Esophagus muscularis mucosa (tissue), 4 donors: ENCODE measurements around the gene STK40. TPM values are rescaled to one million over a fixed set of nuclear protein-coding genes. Genes with fewer than 3 reads are reported as not detected.

Source experiments
- DNase-seq: peaks from one replicate; pipeline ENCODE4 v3.0.0-alpha.2; 2017; ENCODE audit errors: extremely low spot score
- H3K27ac ChIP-seq, 4 donors: fragments of 200-600 bp; sonication (generic); replicated peaks in 1 of 4; 1 replicate in 3 of 4; 2 replicates in 1 of 4; pipeline ENCODE4 v1.5.1; 2016 to 2019; ENCODE audit warnings: mild to moderate bottlenecking in 1 of 4
- H3K27me3 ChIP-seq, 4 donors: fragments of 200-600 bp; sonication (generic); one replicate each; pipeline versions ENCODE4 v1.5.1 to v1.6.0; 2016 to 2019
- H3K36me3 ChIP-seq, 4 donors: fragments of 200-600 bp; sonication (generic); one replicate each; pipeline ENCODE4 v1.5.1; 2016 to 2019
- H3K4me1 ChIP-seq, 4 donors: fragments of 200-600 bp; sonication (generic); one replicate each; pipeline ENCODE4 v1.5.1; 2016 to 2019
- H3K4me3 ChIP-seq, 4 donors: fragments of 200-600 bp; sonication (generic); 1 replicate in 2 of 4; 2 replicates in 2 of 4; pipeline ENCODE4 v1.5.1; 2016 to 2019; ENCODE audit warnings: mild to moderate bottlenecking in 4 of 4, moderate library complexity in 1 of 4
- H3K9me3 ChIP-seq, 4 donors: fragments of 200-600 bp; sonication (generic); 1 replicate in 3 of 4; 2 replicates in 1 of 4; pipeline ENCODE4 v1.5.1; 2016 to 2019
- EP300 ChIP-seq: sonication (generic); formaldehyde crosslinking; IDR thresholded peaks from one replicate; pipeline ENCODE4 v1.6.1; 2017; ENCODE audit warnings: antibody characterized with exemption
- POLR2A ChIP-seq: fragments of 450-650 bp; IDR thresholded peaks from one replicate; pipeline ENCODE4 v1.6.1; 2017; ENCODE audit warnings: antibody characterized with exemption, moderate library complexity, mild to moderate bottlenecking, low read depth
- POLR2AphosphoS5 ChIP-seq, 2 donors: sonication (generic); formaldehyde crosslinking; IDR thresholded peaks; one replicate each; pipeline ENCODE4 v1.6.1; 2017; ENCODE audit warnings: antibody characterized with exemption in 2 of 2
- WGBS: methylation state at CpG from one replicate; pipeline ENCODE4 v1.1.5; 2018; 5-methylcytosine and 5-hydroxymethylcytosine counted together
- intact Hi-C: fragments of 100-400 bp; cut with DNase I; formaldehyde crosslinking; loops from one replicate; pipeline ENCODE4 v1.15.1; 2023
- total RNA-seq, 4 donors: library from RNA; depleted of rRNA; stranded (reverse); fragments of >200 nt; gene quantifications; one replicate each; pipeline versions ENCODE4 v1.1.0 to v1.2.1, GENCODE V29; 2016
- TF ChIP-seq, protein P1 (sequence below), 3 experiments: fragments of 200-600 bp in 2 of 3; fragments of 450-650 bp in 1 of 3; sonication (generic) in 2 of 3; IDR thresholded peaks; one replicate each; pipeline ENCODE4 v1.5.1; 2017 to 2019; ENCODE audit warnings: antibody characterized with exemption in 3 of 3, mild to moderate bottlenecking in 2 of 3, moderate library complexity in 1 of 3

STK40 gene
- total RNA-seq, 4 donors from 2014 or later, result 67.7 to 103 (median 80.2) TPM

DNA sequence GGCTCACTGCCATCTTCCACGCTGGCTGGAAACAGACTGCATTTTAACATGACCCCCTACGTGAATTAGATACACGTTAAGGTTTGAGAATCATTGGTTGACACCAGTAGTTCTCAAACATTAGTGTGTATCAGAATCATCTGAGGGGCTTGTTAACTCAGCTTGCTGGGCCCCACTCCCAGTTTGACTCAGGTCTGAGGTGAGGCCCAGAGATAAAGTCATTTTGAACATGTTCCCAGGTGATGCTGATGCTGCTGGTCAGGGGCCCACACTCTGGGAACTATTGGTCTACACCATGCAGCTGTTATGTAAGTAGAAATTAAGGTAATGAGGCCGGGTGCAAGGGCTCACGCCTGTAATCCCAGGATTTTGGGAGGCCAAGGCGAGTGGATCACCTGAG is 10.6 kb upstream of the STK40 start:
- 76% methylated on average over 6 of the region's 6 CpGs for WGBS
- H3K4me1 ChIP-seq, result peaks cover 17 to 47% (median 31%) of the 10 kb centered on the region in 4 donors
- no peak for DNase-seq
- H3K27ac ChIP-seq, result peak overlapping the region; percentile 92 to 99 (median 97)
- H3K4me3 ChIP-seq, result peak overlapping the region in 2 of 4 donors; percentile 71 to 83
- TF ChIP-seq POLR2A, result no peak
- no peak for TF ChIP-seq POLR2AphosphoS5 (IDR thresholded peaks at IDR 0.05)
- TF ChIP-seq, protein P1, sequence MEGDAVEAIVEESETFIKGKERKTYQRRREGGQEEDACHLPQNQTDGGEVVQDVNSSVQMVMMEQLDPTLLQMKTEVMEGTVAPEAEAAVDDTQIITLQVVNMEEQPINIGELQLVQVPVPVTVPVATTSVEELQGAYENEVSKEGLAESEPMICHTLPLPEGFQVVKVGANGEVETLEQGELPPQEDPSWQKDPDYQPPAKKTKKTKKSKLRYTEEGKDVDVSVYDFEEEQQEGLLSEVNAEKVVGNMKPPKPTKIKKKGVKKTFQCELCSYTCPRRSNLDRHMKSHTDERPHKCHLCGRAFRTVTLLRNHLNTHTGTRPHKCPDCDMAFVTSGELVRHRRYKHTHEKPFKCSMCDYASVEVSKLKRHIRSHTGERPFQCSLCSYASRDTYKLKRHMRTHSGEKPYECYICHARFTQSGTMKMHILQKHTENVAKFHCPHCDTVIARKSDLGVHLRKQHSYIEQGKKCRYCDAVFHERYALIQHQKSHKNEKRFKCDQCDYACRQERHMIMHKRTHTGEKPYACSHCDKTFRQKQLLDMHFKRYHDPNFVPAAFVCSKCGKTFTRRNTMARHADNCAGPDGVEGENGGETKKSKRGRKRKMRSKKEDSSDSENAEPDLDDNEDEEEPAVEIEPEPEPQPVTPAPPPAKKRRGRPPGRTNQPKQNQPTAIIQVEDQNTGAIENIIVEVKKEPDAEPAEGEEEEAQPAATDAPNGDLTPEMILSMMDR (IDR thresholded peaks at IDR 0.05), result no peak
- no peak for TF ChIP-seq EP300
- peaks cover 14 to 29% (median 29%) of the 10 kb centered on the region in 4 donors for H3K36me3 ChIP-seq
- H3K27me3 ChIP-seq, result no peaks in the 10 kb centered on the region
- intact Hi-C loops, result no loop called here
- H3K9me3 ChIP-seq, result no peaks in the 10 kb centered on the region

DNA sequence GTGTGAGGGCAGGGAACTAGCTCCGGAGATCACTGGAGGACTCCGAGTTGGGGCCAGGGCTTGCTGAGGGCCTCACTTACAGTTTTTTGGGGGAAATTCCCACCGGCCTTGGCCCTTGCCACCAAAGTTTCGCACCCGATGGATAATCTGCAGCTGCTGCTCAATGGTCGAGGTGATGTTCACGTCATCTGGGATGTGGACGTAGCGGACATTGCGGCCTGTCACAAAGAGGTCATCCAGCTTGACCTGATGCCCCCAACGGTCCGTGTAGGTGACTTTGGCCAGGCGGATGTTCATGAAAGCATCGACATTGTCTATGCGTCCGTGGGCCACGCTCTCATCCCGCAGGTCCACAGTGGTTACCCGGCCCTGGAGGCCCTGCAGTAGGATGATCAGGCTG is 8.0 kb upstream of the STK40 start:
- TF ChIP-seq POLR2AphosphoS5 (IDR thresholded peaks at IDR 0.05) (no peak), POLR2A (no peak), EP300 (no peak)
- TF ChIP-seq, protein P1 (IDR thresholded peaks at IDR 0.05), result no peak

GRCh38 chr1:36392836-36393235 is 7.1 kb upstream of the STK40 start:
- intact Hi-C loops, result no loop called here
- Histone ChIP-seq H3K27ac (no peak overlapping the region), H3K9me3 (no peaks in the 10 kb centered on the region), H3K27me3 (no peaks in the 10 kb centered on the region), H3K36me3 (peaks cover 17 to 48% (median 44%) of the 10 kb centered on the region in 4 donors), H3K4me3 (no peak overlapping the region), H3K4me1 (peaks cover 25 to 65% (median 46%) of the 10 kb centered on the region in 4 donors)
- DNase-seq, result no peak
- TF ChIP-seq POLR2A, result no peak
- no peak for TF ChIP-seq POLR2AphosphoS5 (IDR thresholded peaks at IDR 0.05)
- WGBS, result 88% methylated on average over 3 of the region's 4 CpGs

More for the DNA sequence above, 8.0 kb upstream of the STK40 start:
- Histone ChIP-seq H3K4me3 (no peak overlapping the region), H3K27me3 (no peaks in the 10 kb centered on the region), H3K27ac (no peak overlapping the region), H3K9me3 (no peaks in the 10 kb centered on the region), H3K4me1 (peaks cover 26 to 64% (median 44%) of the 10 kb centered on the region in 4 donors), H3K36me3 (peaks cover 17 to 48% (median 44%) of the 10 kb centered on the region in 4 donors)
- DNase-seq, result no peak
- intact Hi-C loops, result no loop called here
- WGBS, result 100% methylated on average over 1 of the region's 19 CpGs

GRCh38 chr1:36391271-36391670 is 5.5 kb upstream of the STK40 start:
- TF ChIP-seq, protein P1 (IDR thresholded peaks at IDR 0.05), result no peak
- no peak for TF ChIP-seq POLR2A
- Histone ChIP-seq H3K27me3 (no peaks in the 10 kb centered on the region), H3K36me3 (peaks cover 17 to 48% (median 44%) of the 10 kb centered on the region in 4 donors), H3K4me3 (no peak overlapping the region), H3K27ac (peak overlapping the region in 3 of 4 donors; percentile 24 to 99 (median 93)), H3K4me1 (peaks cover 31 to 69% (median 50%) of the 10 kb centered on the region in 4 donors), H3K9me3 (no peaks in the 10 kb centered on the region)
- no peak for DNase-seq
- intact Hi-C loops, result no loop called here
- 90% methylated on average over 8 of the region's 8 CpGs for WGBS

- Histone ChIP-seq H3K36me3 (peaks cover 17 to 48% (median 44%) of the 10 kb centered on the region in 4 donors), H3K9me3 (no peaks in the 10 kb centered on the region), H3K4me1 (peaks cover 25 to 61% (median 43%) of the 10 kb centered on the region in 4 donors), H3K4me3 (no peak overlapping the region), H3K27me3 (no peaks in the 10 kb centered on the region), H3K27ac (peak overlapping the region; percentile 93 to 99 (median 97))
- TF ChIP-seq EP300 (no peak), POLR2A (no peak), POLR2AphosphoS5 (IDR thresholded peaks at IDR 0.05) (no peak)
- TF ChIP-seq, protein P1 (IDR thresholded peaks at IDR 0.05), result no peak
- WGBS, result 90% methylated on average over 2 of the region's 2 CpGs
- DNase-seq, result no peak
- intact Hi-C loops, result no loop called here
Observed at GRCh38 chr1:36390411-36390810, 4.7 kb upstream of the STK40 start.
